GM12873 (cell line): ENCODE measurements around the gene MRPS2.

ENCODE experiments used
- TF ChIP-seq, protein P1 (sequence below): IDR thresholded peaks from 2 replicates; pipeline ENCODE4 v1.5.1; 2012; ENCODE audit warnings: low read depth, mild to moderate bottlenecking, moderate library complexity, low read length, control low read depth; ENCODE audit not compliant: insufficient read depth; ENCODE audit errors: missing control alignments

Gene MRPS2

GRCh38 chr9:135464181-135464580 is 36.3 kb upstream of the MRPS2 start:
- TF ChIP-seq, protein P1, sequence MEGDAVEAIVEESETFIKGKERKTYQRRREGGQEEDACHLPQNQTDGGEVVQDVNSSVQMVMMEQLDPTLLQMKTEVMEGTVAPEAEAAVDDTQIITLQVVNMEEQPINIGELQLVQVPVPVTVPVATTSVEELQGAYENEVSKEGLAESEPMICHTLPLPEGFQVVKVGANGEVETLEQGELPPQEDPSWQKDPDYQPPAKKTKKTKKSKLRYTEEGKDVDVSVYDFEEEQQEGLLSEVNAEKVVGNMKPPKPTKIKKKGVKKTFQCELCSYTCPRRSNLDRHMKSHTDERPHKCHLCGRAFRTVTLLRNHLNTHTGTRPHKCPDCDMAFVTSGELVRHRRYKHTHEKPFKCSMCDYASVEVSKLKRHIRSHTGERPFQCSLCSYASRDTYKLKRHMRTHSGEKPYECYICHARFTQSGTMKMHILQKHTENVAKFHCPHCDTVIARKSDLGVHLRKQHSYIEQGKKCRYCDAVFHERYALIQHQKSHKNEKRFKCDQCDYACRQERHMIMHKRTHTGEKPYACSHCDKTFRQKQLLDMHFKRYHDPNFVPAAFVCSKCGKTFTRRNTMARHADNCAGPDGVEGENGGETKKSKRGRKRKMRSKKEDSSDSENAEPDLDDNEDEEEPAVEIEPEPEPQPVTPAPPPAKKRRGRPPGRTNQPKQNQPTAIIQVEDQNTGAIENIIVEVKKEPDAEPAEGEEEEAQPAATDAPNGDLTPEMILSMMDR, result no peak

DNA sequence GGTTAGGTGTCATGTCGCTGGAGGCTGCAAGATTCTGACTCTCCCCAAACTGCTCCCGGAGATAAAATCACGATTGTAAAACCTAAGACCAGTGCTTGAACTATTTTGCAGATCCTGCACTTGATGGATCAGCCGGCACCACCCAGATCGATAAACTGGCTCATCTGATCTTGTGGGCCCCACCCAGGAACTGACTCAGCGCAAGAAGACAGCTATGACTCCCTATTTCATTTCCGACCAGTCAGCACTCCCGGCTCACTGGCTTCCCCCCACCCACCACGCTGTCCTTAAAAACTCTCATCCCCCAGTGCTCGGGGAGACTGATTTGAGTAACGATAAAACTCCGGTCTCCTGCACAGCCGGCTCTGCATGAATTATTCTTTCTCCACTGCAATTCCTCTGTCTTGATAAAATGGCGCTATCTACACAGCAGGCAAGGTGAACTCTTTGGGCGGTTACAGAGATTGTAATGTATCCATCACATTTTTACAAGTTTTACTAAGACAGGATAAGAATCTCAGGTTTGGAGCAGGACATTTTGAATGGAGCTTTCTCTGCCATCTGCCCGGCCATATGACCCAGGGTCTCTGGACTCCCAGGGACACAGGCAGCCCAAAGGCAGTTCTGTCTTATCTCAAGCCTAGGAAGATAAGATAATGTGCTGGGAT is 31.5 kb upstream of the MRPS2 start:
- TF ChIP-seq, protein P1, result no peak

DNA sequence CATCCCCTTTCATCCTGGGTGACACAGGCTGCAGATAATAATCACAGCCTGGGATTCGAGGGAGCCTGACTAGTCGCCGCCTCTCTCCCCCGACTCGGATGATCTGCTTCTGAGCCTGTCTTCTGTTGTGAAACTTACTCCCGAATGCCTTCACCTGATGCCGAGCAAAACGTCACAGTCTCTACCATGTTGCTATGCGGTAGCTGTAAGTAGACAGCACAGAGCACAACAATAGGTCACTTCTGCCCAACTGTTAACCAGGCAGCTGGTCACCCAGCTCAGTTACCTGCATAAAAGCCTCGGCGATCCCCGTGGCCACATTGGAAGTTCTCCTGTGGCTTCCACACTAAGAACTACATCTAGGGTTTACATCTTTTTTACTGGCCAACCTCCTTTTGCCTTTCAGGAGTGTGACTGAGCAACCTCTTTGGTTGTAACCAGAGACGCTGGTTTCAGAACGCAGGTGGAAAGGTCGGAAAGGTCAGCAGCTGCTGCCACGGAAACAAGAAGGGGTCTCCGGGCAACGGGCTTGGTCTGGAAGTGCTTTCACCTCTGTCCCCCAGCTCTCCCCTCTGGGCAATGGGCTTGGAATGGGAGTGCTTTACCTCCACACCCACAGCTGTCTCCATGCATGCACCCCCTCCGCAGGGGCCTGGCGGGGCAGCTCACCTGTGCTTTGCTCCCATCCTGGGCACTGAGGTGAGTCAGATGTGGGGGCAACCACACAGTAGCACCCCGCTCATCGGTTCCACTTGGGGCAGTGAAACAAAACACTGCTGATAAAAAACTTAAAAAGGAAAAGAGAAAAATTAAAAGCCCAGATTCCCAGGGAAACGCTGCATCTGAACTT is 28.5 kb upstream of the MRPS2 start:
- TF ChIP-seq, protein P1, result no peak

DNA sequence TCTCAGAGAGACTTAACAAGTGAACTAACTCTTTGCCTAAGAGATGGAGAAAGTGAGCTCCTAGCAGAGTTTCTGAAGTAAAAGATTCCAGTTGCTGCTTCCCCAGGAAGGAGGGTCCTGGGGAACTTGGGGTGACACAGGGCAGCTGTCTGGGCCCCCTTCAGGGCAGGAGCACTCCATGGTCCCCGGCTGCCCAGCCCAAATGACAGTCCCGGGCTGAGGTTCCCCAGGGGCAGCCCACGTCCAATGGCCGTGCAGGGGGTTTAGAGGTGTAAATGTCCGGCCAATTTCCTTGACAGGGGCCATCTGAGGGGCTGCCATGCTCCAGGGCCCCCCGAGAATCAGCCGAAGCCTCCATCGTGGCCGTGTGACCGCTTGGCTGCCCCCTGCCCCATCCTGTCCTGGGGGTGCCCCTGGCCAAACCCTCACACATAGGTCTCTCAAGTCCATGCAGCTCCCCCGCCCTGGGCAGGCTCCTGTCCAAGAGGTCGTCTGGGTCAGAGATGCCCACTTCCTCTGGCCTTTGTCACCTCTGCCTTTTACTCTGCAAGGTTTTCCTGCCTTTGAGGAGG is 26.4 kb upstream of the MRPS2 start:
- TF ChIP-seq, protein P1, result no peak

- TF ChIP-seq, protein P1, result peak; percentile 23
These were observed 25.6 kb upstream of the MRPS2 start for GRCh38 chr9:135474915-135475314.

- TF ChIP-seq, protein P1, result no peak
These were observed 23.7 kb upstream of the MRPS2 start for GRCh38 chr9:135476561-135477355.
